ENCODE measurements around the gene CALML6. TPM values are rescaled to one million over a fixed set of nuclear protein-coding genes. Genes with fewer than 3 reads are reported as not detected.

CALML6 gene
- total and polyA plus RNA-seq, 2 experiments from 2014 or later, result 0.87 TPM; not detected in 1

DNA sequence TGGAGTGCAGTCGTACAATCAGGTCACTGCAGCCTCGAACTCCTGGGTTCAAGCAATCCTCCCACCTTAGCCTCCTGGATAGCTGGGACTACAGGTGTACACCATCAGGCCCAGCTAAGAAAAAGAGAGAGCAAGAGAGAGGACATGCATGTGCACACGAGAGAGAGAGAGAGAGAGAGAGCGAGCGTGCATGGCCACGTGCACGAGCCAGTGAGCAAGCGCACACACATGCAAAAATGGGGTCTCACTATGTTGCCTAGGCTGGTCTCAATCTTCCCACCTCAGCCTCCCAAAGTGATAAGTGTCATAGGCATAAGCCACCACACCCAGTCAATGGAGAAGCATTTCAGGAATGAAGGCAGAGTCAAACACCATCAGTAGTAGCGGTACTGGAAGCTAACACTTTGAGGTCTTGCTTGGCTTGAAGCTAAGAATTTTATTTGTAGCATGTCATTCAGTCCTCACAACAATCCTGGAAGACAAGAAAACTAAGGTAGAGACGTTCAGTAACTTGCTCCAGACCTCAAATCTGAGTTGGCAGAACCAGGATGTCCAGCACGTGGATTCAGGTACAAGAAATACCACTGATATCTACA, 38.6 kb upstream of the CALML6 start:
- TF ChIP-seq ZNF331 (CRISPR knock-in tag; IDR thresholded peaks at IDR 0.05; ENCODE audit: low read depth) (no peak), POLR2AphosphoS5 (IDR thresholded peaks at IDR 0.05; ENCODE audit: low read depth) (no peak), EZH2phosphoT487 (IDR thresholded peaks at IDR 0.05; ENCODE audit: unreplicated experiment) (no peak), CREB1 (CRISPR knock-in tag; IDR thresholded peaks at IDR 0.05; ENCODE audit: low read depth) (no peak), NANOG (IDR thresholded peaks at IDR 0.05; ENCODE audit: borderline replicate concordance) (no peak), EZH2 (IDR thresholded peaks at IDR 0.05; ENCODE audit: low read depth, unreplicated experiment) (no peak), ETS1 (IDR thresholded peaks at IDR 0.05) (no peak), ZNF114 (CRISPR knock-in tag; IDR thresholded peaks at IDR 0.05) (no peak), JUNB (IDR thresholded peaks at IDR 0.05; ENCODE audit: unreplicated experiment) (no peak), STAT1 (IDR thresholded peaks at IDR 0.05; ENCODE audit: unreplicated experiment) (no peak)
- TF ChIP-seq, protein P1, sequence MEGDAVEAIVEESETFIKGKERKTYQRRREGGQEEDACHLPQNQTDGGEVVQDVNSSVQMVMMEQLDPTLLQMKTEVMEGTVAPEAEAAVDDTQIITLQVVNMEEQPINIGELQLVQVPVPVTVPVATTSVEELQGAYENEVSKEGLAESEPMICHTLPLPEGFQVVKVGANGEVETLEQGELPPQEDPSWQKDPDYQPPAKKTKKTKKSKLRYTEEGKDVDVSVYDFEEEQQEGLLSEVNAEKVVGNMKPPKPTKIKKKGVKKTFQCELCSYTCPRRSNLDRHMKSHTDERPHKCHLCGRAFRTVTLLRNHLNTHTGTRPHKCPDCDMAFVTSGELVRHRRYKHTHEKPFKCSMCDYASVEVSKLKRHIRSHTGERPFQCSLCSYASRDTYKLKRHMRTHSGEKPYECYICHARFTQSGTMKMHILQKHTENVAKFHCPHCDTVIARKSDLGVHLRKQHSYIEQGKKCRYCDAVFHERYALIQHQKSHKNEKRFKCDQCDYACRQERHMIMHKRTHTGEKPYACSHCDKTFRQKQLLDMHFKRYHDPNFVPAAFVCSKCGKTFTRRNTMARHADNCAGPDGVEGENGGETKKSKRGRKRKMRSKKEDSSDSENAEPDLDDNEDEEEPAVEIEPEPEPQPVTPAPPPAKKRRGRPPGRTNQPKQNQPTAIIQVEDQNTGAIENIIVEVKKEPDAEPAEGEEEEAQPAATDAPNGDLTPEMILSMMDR (conservative IDR thresholded peaks at IDR 0.05; ENCODE audit: low read depth in 2 of 2), result no peak
- TF ChIP-seq, protein P2, sequence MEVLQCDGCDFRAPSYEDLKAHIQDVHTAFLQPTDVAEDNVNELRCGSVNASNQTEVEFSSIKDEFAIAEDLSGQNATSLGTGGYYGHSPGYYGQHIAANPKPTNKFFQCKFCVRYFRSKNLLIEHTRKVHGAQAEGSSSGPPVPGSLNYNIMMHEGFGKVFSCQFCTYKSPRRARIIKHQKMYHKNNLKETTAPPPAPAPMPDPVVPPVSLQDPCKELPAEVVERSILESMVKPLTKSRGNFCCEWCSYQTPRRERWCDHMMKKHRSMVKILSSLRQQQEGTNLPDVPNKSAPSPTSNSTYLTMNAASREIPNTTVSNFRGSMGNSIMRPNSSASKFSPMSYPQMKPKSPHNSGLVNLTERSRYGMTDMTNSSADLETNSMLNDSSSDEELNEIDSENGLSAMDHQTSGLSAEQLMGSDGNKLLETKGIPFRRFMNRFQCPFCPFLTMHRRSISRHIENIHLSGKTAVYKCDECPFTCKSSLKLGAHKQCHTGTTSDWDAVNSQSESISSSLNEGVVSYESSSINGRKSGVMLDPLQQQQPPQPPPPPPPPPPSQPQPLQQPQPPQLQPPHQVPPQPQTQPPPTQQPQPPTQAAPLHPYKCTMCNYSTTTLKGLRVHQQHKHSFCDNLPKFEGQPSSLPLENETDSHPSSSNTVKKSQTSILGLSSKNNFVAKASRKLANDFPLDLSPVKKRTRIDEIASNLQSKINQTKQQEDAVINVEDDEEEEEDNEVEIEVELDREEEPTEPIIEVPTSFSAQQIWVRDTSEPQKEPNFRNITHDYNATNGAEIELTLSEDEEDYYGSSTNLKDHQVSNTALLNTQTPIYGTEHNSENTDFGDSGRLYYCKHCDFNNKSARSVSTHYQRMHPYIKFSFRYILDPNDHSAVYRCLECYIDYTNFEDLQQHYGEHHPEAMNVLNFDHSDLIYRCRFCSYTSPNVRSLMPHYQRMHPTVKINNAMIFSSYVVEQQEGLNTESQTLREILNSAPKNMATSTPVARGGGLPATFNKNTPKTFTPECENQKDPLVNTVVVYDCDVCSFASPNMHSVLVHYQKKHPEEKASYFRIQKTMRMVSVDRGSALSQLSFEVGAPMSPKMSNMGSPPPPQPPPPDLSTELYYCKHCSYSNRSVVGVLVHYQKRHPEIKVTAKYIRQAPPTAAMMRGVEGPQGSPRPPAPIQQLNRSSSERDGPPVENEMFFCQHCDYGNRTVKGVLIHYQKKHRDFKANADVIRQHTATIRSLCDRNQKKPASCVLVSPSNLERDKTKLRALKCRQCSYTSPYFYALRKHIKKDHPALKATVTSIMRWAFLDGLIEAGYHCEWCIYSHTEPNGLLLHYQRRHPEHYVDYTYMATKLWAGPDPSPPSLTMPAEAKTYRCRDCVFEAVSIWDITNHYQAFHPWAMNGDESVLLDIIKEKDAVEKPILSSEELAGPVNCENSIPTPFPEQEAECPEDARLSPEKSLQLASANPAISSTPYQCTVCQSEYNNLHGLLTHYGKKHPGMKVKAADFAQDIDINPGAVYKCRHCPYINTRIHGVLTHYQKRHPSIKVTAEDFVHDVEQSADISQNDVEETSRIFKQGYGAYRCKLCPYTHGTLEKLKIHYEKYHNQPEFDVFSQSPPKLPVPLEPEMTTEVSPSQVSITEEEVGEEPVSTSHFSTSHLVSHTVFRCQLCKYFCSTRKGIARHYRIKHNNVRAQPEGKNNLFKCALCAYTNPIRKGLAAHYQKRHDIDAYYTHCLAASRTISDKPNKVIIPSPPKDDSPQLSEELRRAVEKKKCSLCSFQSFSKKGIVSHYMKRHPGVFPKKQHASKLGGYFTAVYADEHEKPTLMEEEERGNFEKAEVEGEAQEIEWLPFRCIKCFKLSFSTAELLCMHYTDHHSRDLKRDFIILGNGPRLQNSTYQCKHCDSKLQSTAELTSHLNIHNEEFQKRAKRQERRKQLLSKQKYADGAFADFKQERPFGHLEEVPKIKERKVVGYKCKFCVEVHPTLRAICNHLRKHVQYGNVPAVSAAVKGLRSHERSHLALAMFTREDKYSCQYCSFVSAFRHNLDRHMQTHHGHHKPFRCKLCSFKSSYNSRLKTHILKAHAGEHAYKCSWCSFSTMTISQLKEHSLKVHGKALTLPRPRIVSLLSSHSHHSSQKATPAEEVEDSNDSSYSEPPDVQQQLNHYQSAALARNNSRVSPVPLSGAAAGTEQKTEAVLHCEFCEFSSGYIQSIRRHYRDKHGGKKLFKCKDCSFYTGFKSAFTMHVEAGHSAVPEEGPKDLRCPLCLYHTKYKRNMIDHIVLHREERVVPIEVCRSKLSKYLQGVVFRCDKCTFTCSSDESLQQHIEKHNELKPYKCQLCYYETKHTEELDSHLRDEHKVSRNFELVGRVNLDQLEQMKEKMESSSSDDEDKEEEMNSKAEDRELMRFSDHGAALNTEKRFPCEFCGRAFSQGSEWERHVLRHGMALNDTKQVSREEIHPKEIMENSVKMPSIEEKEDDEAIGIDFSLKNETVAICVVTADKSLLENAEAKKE (CRISPR knock-in tag; IDR thresholded peaks at IDR 0.05), result no peak
- TF ChIP-seq, protein P3, sequence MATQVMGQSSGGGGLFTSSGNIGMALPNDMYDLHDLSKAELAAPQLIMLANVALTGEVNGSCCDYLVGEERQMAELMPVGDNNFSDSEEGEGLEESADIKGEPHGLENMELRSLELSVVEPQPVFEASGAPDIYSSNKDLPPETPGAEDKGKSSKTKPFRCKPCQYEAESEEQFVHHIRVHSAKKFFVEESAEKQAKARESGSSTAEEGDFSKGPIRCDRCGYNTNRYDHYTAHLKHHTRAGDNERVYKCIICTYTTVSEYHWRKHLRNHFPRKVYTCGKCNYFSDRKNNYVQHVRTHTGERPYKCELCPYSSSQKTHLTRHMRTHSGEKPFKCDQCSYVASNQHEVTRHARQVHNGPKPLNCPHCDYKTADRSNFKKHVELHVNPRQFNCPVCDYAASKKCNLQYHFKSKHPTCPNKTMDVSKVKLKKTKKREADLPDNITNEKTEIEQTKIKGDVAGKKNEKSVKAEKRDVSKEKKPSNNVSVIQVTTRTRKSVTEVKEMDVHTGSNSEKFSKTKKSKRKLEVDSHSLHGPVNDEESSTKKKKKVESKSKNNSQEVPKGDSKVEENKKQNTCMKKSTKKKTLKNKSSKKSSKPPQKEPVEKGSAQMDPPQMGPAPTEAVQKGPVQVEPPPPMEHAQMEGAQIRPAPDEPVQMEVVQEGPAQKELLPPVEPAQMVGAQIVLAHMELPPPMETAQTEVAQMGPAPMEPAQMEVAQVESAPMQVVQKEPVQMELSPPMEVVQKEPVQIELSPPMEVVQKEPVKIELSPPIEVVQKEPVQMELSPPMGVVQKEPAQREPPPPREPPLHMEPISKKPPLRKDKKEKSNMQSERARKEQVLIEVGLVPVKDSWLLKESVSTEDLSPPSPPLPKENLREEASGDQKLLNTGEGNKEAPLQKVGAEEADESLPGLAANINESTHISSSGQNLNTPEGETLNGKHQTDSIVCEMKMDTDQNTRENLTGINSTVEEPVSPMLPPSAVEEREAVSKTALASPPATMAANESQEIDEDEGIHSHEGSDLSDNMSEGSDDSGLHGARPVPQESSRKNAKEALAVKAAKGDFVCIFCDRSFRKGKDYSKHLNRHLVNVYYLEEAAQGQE (IDR thresholded peaks at IDR 0.05; ENCODE audit: unreplicated experiment), result no peak
- no peak overlapping the region for H3K27ac Mint-ChIP-seq
- H3K36me3 ChIP-seq (ENCODE audit: insufficient read depth), result peaks cover 13% of the 10 kb centered on the region; the same call in 1 of the 2 replicates
- no peak overlapping the region for H2AFZ ChIP-seq
- peaks cover 94% of the 10 kb centered on the region for H4K20me1 ChIP-seq (replicated peaks; ENCODE audit: insufficient read depth)
- H3F3A ChIP-seq (replicated peaks; ENCODE audit: low read depth), result peaks cover 13% of the 10 kb centered on the region; the same call in 1 of the 2 replicates
- H3K9me3 Mint-ChIP-seq, result peaks cover 20% of the 10 kb centered on the region
- H3K27me3 ChIP-seq (ENCODE audit: insufficient read depth), result no peaks in the 10 kb centered on the region
- no peak overlapping the region for H3K4me3 ChIP-seq
- no peaks in the 10 kb centered on the region for H3K9me2 ChIP-seq (ENCODE audit: insufficient read depth)
- H3K27ac ChIP-seq (ENCODE audit: low read depth), result 0 out of 2 replicates have a peak overlapping the region, but pooled peaks have one; percentile 79
- H3K4me1 ChIP-seq (ENCODE audit: insufficient read depth), result peaks cover 9% of the 10 kb centered on the region; the same call in 1 of the 2 replicates
- ATAC-seq (no peak), DNase-seq (ENCODE audit: low spot score) (no peak)
- no peak overlapping the region for H3K4me3 Mint-ChIP-seq
- H3K36me3 Mint-ChIP-seq (ENCODE audit: low read depth), result peaks cover 70% of the 10 kb centered on the region
- peaks cover 26% of the 10 kb centered on the region for H3K4me1 Mint-ChIP-seq
- H3K27me3 Mint-ChIP-seq (ENCODE audit: insufficient read depth, low read depth, poor library complexity), result peaks cover 8% of the 10 kb centered on the region
- no peak overlapping the region for H3K4me2 ChIP-seq
- H3K79me2 ChIP-seq (replicated peaks; ENCODE audit: insufficient read depth), result peaks cover 100% of the 10 kb centered on the region

Measured in GM23338 (cell line).